Activated CD4-positive, alpha-beta T cell treated with anti-CD3 and anti-CD28 coated beads, Interleukin-2, amount 50 U/mL, for 1 hour (primary cell): Measurements from ENCODE around the gene EFCAB3.
"Not testable (repeated sequence)": the region's sequence is repeated elsewhere in the genome, so short reads cannot be mapped to it uniquely, and the experiment has no call there.

ENCODE experiments used
- DNase-seq: peaks from one replicate; pipeline ENCODE4 v3.0.0-alpha.2; 2020

EFCAB3 gene

GRCh38 chr17:62465271-62465670 is 84.9 kb downstream of the EFCAB3 start:
- not testable (repeated sequence) for DNase-seq
